ENCODE results near the gene LGALS7B.

- TF ChIP-seq SIN3A (conservative IDR thresholded peaks at IDR 0.05 in 1 of 2, IDR thresholded peaks at IDR 0.05 in 1 of 2; ENCODE audit: low read depth in 1 of 2, low read length in 2 of 2) (no peak), CREB1 (IDR thresholded peaks at IDR 0.05) (no peak)
These were observed 51.0 kb downstream of the LGALS7B start for GRCh38 chr19:38839816-38840582.
